HG03025 (cell line): ENCODE measurements around the gene USP33.
"Not testable (repeated sequence)": the region's sequence is repeated elsewhere in the genome, so short reads cannot be mapped to it uniquely, and the experiment has no call there.

ENCODE experiments used
- ATAC-seq: cut with Tn5 transposase; IDR thresholded peaks from one replicate; pipeline ENCODE4 v1.9.1; 2021; ENCODE audit warnings: mild to moderate bottlenecking, moderate library complexity; ENCODE audit not compliant: unreplicated experiment, low FRiP score

USP33 gene

GRCh38 chr1:77759071-77760028, at the start of gene USP33:
TSS of gene USP33 (minus strand) at chr1:77759852. CDS start at chr1:77741697, 18,155 bp downstream.
- peak; percentile 92 for ATAC-seq

GRCh38 chr1:77803371-77803770, 43.7 kb upstream of the USP33 start:
- ATAC-seq = no peak

- ATAC-seq = no peak
These were observed 42.4 kb upstream of the USP33 start for GRCh38 chr1:77802026-77802425.

- no peak for ATAC-seq
These were observed 38.3 kb upstream of the USP33 start for GRCh38 chr1:77797991-77798390.

- ATAC-seq = no peak
These were observed 37.2 kb upstream of the USP33 start for GRCh38 chr1:77796695-77797405.

GRCh38 chr1:77794550-77794949, 34.9 kb upstream of the USP33 start:
- ATAC-seq = no peak

GRCh38 chr1:77786093-77786741, 26.6 kb upstream of the USP33 start:
- not testable (repeated sequence) for ATAC-seq

- ATAC-seq = no peak
These were observed 23.5 kb upstream of the USP33 start for GRCh38 chr1:77783141-77783540.

- ATAC-seq = no peak
These were observed 22.0 kb upstream of the USP33 start for GRCh38 chr1:77781683-77782082.

GRCh38 chr1:77779529-77780281, 20.1 kb upstream of the USP33 start, which contains the start of gene MIGA1:
TSS of gene MIGA1 (plus strand) at chr1:77779649. CDS start at chr1:77783253, 3,604 bp downstream.
- peak; percentile 93 for ATAC-seq

- no peak for ATAC-seq
These were observed 16.5 kb upstream of the USP33 start for GRCh38 chr1:77776007-77776700.

GRCh38 chr1:77768006-77768405, 8.4 kb upstream of the USP33 start:
- no peak for ATAC-seq

- ATAC-seq = no peak
These were observed 2.4 kb upstream of the USP33 start for GRCh38 chr1:77762072-77762476.

- no peak for ATAC-seq
These were observed 2.0 kb downstream of the USP33 start for GRCh38 chr1:77757603-77758002.

GRCh38 chr1:77757066-77757584, 2.5 kb downstream of the USP33 start:
- ATAC-seq = no peak

GRCh38 chr1:77756052-77756754, 3.4 kb downstream of the USP33 start:
- no peak for ATAC-seq

- ATAC-seq = not testable (repeated sequence)
These were observed 10.2 kb downstream of the USP33 start for GRCh38 chr1:77749489-77749888.

GRCh38 chr1:77744576-77744975, 15.1 kb downstream of the USP33 start:
- no peak for ATAC-seq
